HG02642 (cell line): ENCODE measurements around the gene ETV1.

ENCODE experiments used
- ATAC-seq: cut with Tn5 transposase; IDR thresholded peaks from one replicate; pipeline ENCODE4 v1.9.1; 2021; ENCODE audit warnings: mild to moderate bottlenecking; ENCODE audit not compliant: unreplicated experiment, poor library complexity

ETV1 gene

DNA sequence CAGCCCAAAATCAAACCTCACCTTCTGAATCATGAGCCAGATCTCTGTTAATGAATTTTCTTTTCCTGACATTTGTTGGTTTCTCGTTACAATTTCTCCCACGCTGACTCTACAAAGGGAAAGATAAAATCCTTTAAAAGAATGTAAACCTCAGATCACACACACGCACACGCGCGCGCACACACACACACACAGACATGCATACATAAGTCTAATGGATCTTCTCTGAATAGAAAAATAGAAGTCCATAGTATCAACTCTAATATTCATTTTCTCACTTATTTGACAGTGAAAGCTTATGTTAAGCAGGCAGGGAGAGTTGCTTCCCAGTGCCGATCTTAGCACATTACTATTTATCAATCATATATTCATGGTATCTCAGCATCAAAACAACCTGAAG lies 1.4 kb downstream of the ETV1 start:
- ATAC-seq, result no peak

- ATAC-seq, result no peak
Observed at GRCh38 chr7:13987395-13987794, 2.1 kb downstream of the ETV1 start.

GRCh38 chr7:13986208-13986607 lies 3.3 kb downstream of the ETV1 start:
- ATAC-seq, result no peak

- no peak for ATAC-seq
Observed at GRCh38 chr7:13984831-13985685, 4.4 kb downstream of the ETV1 start.

- ATAC-seq, result no peak
Observed at GRCh38 chr7:13984061-13984460, 5.4 kb downstream of the ETV1 start.

DNA sequence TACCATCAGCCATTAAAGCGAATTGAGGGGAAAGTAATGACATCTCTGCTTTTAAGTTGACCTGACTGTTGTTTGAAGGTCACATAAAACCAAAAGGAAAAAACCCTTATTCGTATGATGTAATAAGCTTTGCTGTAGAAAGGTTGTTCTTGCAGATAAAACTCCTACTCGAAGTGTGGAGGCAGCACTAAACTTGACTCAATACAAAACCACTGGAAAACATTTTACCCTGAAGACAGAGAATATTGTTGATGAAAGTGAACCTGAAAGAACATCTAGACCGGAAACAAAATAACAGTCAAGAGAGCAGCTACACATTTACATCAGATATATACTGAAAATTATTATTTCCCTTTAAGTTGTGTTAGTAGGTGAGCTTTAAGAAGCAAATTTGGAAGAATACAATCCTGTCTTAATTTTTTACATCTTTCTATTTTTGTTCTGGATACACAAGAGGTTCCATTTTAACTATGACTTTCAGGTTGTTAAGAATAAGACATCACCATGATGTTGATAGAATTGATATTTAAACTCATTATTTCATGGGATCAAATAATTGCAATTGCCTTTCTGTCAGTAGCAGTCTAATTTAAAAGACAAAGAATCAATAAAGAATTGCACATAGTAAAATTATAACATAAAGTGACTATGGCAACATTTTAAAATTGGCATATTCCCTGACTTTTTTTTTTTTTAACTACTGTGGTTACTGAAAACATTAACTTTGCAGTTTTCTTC lies 6.4 kb downstream of the ETV1 start:
- no peak for ATAC-seq

- ATAC-seq, result no peak
Observed at GRCh38 chr7:13981070-13981469, 8.4 kb downstream of the ETV1 start.

DNA sequence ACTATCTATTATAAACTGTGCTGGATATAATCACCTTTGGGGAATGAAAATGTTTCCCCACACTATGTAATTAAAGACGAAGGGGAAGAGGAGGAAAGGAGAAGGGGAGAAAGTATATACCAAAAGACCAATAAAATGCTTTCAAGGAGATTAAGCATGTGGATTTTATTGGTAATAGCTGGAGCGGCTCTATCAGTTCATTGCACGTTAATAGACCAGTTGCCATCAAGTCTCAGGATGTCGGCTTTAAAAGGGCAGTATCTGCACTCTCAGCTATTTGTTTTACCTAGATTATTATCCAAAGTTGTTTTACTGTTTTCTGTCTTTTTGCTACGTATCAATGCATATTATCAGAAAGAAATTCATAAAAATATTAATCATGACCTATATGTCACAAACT lies 9.0 kb downstream of the ETV1 start:
- no peak for ATAC-seq

GRCh38 chr7:13979671-13980435 lies 9.6 kb downstream of the ETV1 start:
- no peak for ATAC-seq

DNA sequence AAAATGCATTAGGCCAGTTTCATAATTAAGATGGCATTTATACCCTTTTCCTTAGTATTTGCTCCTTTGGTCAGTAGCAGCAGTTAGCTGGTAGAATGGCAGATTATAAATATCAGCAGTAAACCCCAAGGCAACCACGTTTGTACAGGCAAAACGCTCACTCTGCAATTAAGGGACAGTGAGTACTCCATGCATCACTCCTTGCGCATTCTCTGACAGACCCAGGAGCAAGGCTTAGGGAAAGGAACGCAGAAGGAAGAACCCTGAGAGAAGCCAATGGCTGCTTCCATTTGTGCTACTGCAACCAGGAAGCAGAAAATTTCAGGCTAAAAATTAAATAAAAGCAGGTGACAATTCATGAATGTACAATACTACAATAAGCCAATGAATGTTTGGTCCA lies 12.9 kb downstream of the ETV1 start:
- ATAC-seq, result no peak

DNA sequence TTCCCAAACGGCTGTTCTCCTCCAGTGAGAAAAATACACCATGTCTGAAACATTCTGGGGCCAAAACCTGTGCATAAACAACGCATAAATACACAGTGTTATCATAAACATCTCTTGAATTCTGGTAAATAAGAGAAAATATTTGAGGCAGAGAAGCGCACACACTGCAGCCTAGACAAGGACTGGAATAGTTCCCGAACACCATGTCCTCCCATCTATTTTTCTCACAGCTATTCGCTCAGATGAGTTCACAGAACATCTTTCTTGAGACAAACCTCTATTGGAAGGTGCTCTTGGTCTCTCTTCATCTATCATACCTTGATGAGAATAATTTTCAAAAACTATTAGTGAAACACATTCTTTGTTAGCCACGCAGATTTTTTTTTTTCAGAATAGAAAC lies 24.4 kb downstream of the ETV1 start:
- no peak for ATAC-seq

DNA sequence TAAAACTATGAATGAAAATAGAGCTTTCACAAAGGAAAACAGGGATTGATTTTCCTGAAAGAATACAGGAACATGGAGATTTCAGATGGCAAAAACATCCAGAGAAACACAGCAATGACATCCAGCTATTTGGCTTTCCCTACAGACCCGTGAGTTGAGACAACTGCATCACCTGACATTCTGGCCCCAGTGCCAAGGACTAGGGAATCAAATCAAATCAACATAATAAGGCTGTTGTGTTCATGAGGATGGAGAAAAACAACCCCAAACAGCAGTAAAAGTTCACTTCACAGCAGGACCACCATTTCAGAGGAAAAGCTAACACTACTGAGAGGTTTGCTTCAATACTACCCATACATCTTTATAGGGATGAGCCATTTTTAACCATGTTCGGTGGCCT lies 25.5 kb downstream of the ETV1 start:
- ATAC-seq, result no peak

DNA sequence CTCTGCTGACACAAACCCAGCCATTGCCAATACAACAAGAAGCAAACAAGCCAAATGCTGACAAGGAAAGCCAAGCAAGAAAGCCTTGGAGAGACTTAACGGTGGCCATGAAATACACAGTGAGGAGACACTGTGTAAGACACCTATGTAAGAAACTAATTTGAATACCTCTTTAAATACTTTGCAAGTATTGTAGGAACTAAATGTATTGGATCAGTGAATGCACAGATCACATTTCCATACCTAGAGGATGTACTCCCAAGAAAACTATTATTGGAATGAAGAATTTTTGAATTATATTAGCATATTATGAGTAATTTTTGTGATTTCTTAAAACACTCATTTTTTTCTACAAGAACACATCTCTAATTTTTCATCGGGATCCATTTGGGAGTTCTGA lies 34.0 kb downstream of the ETV1 start:
- no peak for ATAC-seq

DNA sequence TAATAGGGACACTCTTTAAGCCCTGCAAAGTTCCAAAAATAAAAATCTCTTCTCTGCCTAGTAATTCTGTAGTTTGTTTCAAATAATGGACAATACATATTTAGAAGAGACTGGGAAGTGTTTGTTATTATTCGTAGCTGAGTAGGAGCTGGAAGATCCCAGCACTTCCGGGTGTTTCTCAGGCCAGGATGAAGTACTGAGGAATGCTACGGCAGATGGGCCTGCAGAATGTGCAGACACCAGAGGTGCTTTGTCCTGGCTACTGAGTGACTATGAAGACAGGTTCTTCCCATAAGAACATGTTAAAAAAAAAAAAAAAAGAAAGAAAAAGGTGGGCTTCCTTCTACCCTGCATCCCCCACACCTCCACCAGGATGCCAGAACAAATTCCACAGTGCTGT lies 36.1 kb downstream of the ETV1 start:
- ATAC-seq, result no peak

GRCh38 chr7:13952921-13953320 lies 36.5 kb downstream of the ETV1 start:
- no peak for ATAC-seq

GRCh38 chr7:13949939-13950338 lies 39.5 kb downstream of the ETV1 start:
- no peak for ATAC-seq

- ATAC-seq, result no peak
Observed at GRCh38 chr7:13949445-13949844, 40.0 kb downstream of the ETV1 start.

- no peak for ATAC-seq
Observed at GRCh38 chr7:13948019-13948801, 41.3 kb downstream of the ETV1 start.

GRCh38 chr7:13947535-13947934 lies 41.9 kb downstream of the ETV1 start:
- ATAC-seq, result no peak

DNA sequence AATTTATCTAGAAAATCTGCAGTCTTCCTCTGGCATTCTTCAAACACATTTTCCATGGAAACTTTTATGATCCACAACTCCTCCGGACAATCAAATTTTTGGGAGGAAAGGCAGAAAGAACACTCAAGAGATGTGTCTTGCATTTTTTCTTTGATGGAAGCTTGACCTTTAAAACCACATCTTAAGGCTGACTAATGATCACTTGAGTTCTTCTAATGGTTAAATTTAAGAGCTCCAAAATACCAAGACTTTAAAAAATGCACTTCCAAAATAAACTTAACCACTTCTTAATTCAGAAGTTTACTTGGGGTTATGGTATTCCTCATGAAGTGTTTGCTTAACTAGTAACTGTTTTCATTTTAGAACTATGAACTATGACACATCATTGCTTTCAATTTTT lies 43.3 kb downstream of the ETV1 start:
- no peak for ATAC-seq
